NCI-H748 treated with DMSO at 0.1 percent for 48 hours (cell line): ENCODE measurements around the gene SLC22A6.

Experiments used
- DNase-seq: peaks from one replicate; lab custom pipeline; 2025; lab: John Stamatoyannopoulos, UW

SLC22A6 gene

GRCh38 chr11:62984451-62984991, at the start of gene SLC22A6:
Gene SLC22A6, minus strand, starts transcription at chr11:62984967. Its CDS starts 277 bp downstream, at chr11:62984690.
- DNase-seq, result no peak

GRCh38 chr11:63032457-63032856, 47.7 kb upstream of the SLC22A6 start:
- DNase-seq, result no peak

- peak; percentile 23 for DNase-seq
Observed at GRCh38 chr11:63023841-63024648, 39.3 kb upstream of the SLC22A6 start.

- DNase-seq, result no peak
Observed at GRCh38 chr11:63023222-63023814, 38.6 kb upstream of the SLC22A6 start.

- DNase-seq, result no peak
Observed at GRCh38 chr11:63022441-63022840, 37.7 kb upstream of the SLC22A6 start.

- no peak for DNase-seq
Observed at GRCh38 chr11:63020671-63021291, 36.0 kb upstream of the SLC22A6 start.

GRCh38 chr11:63019506-63019905, 34.7 kb upstream of the SLC22A6 start:
- no peak for DNase-seq

- peak; percentile 11 for DNase-seq
Observed at GRCh38 chr11:63017306-63017974, 32.7 kb upstream of the SLC22A6 start.

GRCh38 chr11:63015521-63016215, 30.9 kb upstream of the SLC22A6 start, which contains the start of gene SLC22A8:
Gene SLC22A8, minus strand, starts transcription at chr11:63015841. Its CDS starts 883 bp downstream, at chr11:63014958.
- no peak for DNase-seq

GRCh38 chr11:63014408-63015055, 29.8 kb upstream of the SLC22A6 start:
- DNase-seq, result no peak

- DNase-seq, result no peak
Observed at GRCh38 chr11:63012839-63013238, 28.1 kb upstream of the SLC22A6 start.

GRCh38 chr11:63012430-63012829, 27.7 kb upstream of the SLC22A6 start:
- DNase-seq, result no peak

GRCh38 chr11:63010934-63011439, 26.2 kb upstream of the SLC22A6 start:
- no peak for DNase-seq

- DNase-seq, result no peak
Observed at GRCh38 chr11:63007920-63008319, 23.2 kb upstream of the SLC22A6 start.

- DNase-seq, result no peak
Observed at GRCh38 chr11:63001456-63001855, 16.7 kb upstream of the SLC22A6 start.

- DNase-seq, result no peak
Observed at GRCh38 chr11:62999649-63000048, 14.9 kb upstream of the SLC22A6 start.

- DNase-seq, result no peak
Observed at GRCh38 chr11:62999156-62999555, 14.4 kb upstream of the SLC22A6 start.

- no peak for DNase-seq
Observed at GRCh38 chr11:62996271-62996670, 11.5 kb upstream of the SLC22A6 start.

- no peak for DNase-seq
Observed at GRCh38 chr11:62994775-62995174, 10.0 kb upstream of the SLC22A6 start.

GRCh38 chr11:62988276-62988675, 3.5 kb upstream of the SLC22A6 start:
- no peak for DNase-seq
